OCI-LY7 (cell line): ENCODE measurements around the gene TGFBR2. TPM values are rescaled to one million over a fixed set of nuclear protein-coding genes. Genes with fewer than 3 reads are reported as not detected.

Experiments used
- BruUV-seq: library from RNA; stranded (reverse); fragments of 400-500 nt; replicated peaks from 2 replicates; lab custom pipeline; 2021; lab: Mats Ljungman, UMichigan
- CTCF ChIA-PET: fragments of 300-600 bp; sonication (Branson Sonifier 250); formaldehyde crosslinking; loops from one replicate; lab custom pipeline; 2022; ENCODE audit warnings: antibody characterized with exemption; ENCODE audit not compliant: unreplicated experiment; lab: Charles Lee
- POLR2A ChIA-PET: fragments of 300-600 bp; sonication (Branson Sonifier 250); formaldehyde crosslinking; loops from one replicate; lab custom pipeline; 2022; ENCODE audit warnings: antibody characterized with exemption; lab: Charles Lee
- DNase-seq: peaks from one replicate; pipeline ENCODE4 v3.0.0-alpha.2; 2015; ENCODE audit warnings: low spot score
- H2AFZ ChIP-seq: fragments of 200-600 bp; sonication (generic), shearing (Covaris generic); 2 replicates; pipeline ENCODE4 v1.6.1; 2014; ENCODE audit warnings: mild to moderate bottlenecking, antibody characterized with exemption, low read length, moderate library complexity
- H3K27ac ChIP-seq: fragments of 200-600 bp; sonication (generic); 2 replicates; pipeline ENCODE4 v1.5.1; 2014; ENCODE audit warnings: mixed run types, low read depth, mild to moderate bottlenecking, moderate library complexity, low read length, inconsistent platforms; ENCODE audit not compliant: poor library complexity, severe bottlenecking
- H3K36me3 ChIP-seq: fragments of 200-600 bp; sonication (generic); 2 replicates; pipeline ENCODE4 v1.6.1; 2014; ENCODE audit warnings: mild to moderate bottlenecking, antibody characterized with exemption, low read length, moderate library complexity, mixed read lengths; ENCODE audit not compliant: insufficient read depth
- H3K4me1 ChIP-seq: fragments of 200-600 bp; sonication (generic); 2 replicates; pipeline ENCODE4 v1.5.1; 2014; ENCODE audit warnings: mild to moderate bottlenecking, low read length; ENCODE audit not compliant: insufficient read depth, poor library complexity, severe bottlenecking
- H3K4me2 ChIP-seq: fragments of 200-600 bp; sonication (generic); 2 replicates; pipeline ENCODE4 v1.6.1; 2014; ENCODE audit warnings: mild to moderate bottlenecking, low read length
- H3K4me3 ChIP-seq: fragments of 200-600 bp; sonication (generic); 2 replicates; pipeline ENCODE4 v1.5.1; 2014; ENCODE audit warnings: mild to moderate bottlenecking, low read depth, low read length; ENCODE audit not compliant: poor library complexity, severe bottlenecking
- H3K79me2 ChIP-seq: fragments of 200-600 bp; sonication (generic); 2 replicates; pipeline ENCODE4 v1.6.1; 2016; ENCODE audit warnings: low read depth, mild to moderate bottlenecking, low read length, moderate library complexity, mixed read lengths; ENCODE audit not compliant: insufficient read depth
- H3K9me2 ChIP-seq: fragments of 200-600 bp; sonication (generic); 2 replicates; pipeline ENCODE4 v1.6.1; 2016; ENCODE audit warnings: mild to moderate bottlenecking, low read length, mixed read lengths; ENCODE audit not compliant: insufficient read depth
- H3K9me3 ChIP-seq: fragments of 200-600 bp; sonication (generic); 2 replicates; pipeline ENCODE4 v1.6.1; 2014; ENCODE audit warnings: mild to moderate bottlenecking, mixed run types, low read length, mixed read lengths
- H4K20me1 ChIP-seq: fragments of 200-600 bp; sonication (generic); 2 replicates; pipeline ENCODE4 v1.6.1; 2014; ENCODE audit warnings: mild to moderate bottlenecking, antibody characterized with exemption, low read length, moderate library complexity, mixed read lengths; ENCODE audit not compliant: insufficient read depth
- CTCF ChIP-seq: fragments of 200-600 bp; sonication (generic); conservative IDR thresholded peaks from 2 replicates; pipeline ENCODE4 v1.5.1; 2014; ENCODE audit warnings: mild to moderate bottlenecking, antibody characterized with exemption, low read length, moderate library complexity, mixed read lengths
- EZH2phosphoT487 ChIP-seq: fragments of 200-600 bp; sonication (generic); IDR thresholded peaks from 2 replicates; pipeline ENCODE4 v1.6.1; 2018; ENCODE audit warnings: low read depth, borderline replicate concordance, mild to moderate bottlenecking, mixed run types, antibody characterized with exemption, low read length, moderate library complexity, mixed read lengths
- intact Hi-C: fragments of 100-400 bp; cut with micrococcal nuclease; formaldehyde crosslinking; loops from one replicate; pipeline ENCODE4 v1.10.0; 2022; ENCODE audit not compliant: unreplicated experiment
- total RNA-seq, 2 experiments: library from RNA; depleted of rRNA in 1 of 2; stranded (reverse); fragments of >200 nt in 1 of 2; shearing (Covaris generic) in 1 of 2; gene quantifications; 2 replicates each; pipeline ENCODE4 v1.2.3, GENCODE V29; 2014 to 2022

Gene TGFBR2
- total RNA-seq, 2 experiments from 2014 or later, result 25.2 to 28.1 TPM

GRCh38 chr3:30702828-30703397 lies 96.5 kb downstream of the TGFBR2 start:
- Histone ChIP-seq H3K4me1 (no peaks in the 10 kb centered on the region), H3K4me2 (no peak overlapping the region), H3K27ac (no peak overlapping the region), H3K4me3 (no peak overlapping the region), H3K36me3 (no peaks in the 10 kb centered on the region), H2AFZ (no peak overlapping the region), H3K9me2 (no peaks in the 10 kb centered on the region), H3K9me3 (peaks cover 14% of the 10 kb centered on the region), H4K20me1 (no peaks in the 10 kb centered on the region), H3K79me2 (no peaks in the 10 kb centered on the region)
- intact Hi-C loops, result no loop called here
- BruUV-seq, result no TSS peak
- CTCF ChIA-PET, result no interaction called here
- no peak for TF ChIP-seq CTCF
- TF ChIP-seq EZH2phosphoT487, result no peak
- DNase-seq, result no peak
- POLR2A ChIA-PET, result no interaction called here

GRCh38 chr3:30704931-30705890 lies 98.8 kb downstream of the TGFBR2 start:
- Histone ChIP-seq H3K4me1 (no peaks in the 10 kb centered on the region), H3K9me2 (no peaks in the 10 kb centered on the region), H3K27ac (no peak overlapping the region), H3K9me3 (peaks cover 14% of the 10 kb centered on the region), H3K36me3 (no peaks in the 10 kb centered on the region), H3K4me2 (no peak overlapping the region), H4K20me1 (no peaks in the 10 kb centered on the region), H3K4me3 (no peak overlapping the region), H2AFZ (no peak overlapping the region), H3K79me2 (no peaks in the 10 kb centered on the region)
- no peak for TF ChIP-seq EZH2phosphoT487
- no peak for TF ChIP-seq CTCF
- CTCF ChIA-PET, result no interaction called here
- POLR2A ChIA-PET, result interaction anchor here (0.6 to 1.0 kb wide), 2 partner anchors 14 to 378 kb away, joined by 4 read pairs; no protein-coding TSS in a partner anchor
- DNase-seq, result no peak
- intact Hi-C loops, result no loop called here
- no TSS peak for BruUV-seq
